ENCODE results near the gene ZBTB44.

DNA sequence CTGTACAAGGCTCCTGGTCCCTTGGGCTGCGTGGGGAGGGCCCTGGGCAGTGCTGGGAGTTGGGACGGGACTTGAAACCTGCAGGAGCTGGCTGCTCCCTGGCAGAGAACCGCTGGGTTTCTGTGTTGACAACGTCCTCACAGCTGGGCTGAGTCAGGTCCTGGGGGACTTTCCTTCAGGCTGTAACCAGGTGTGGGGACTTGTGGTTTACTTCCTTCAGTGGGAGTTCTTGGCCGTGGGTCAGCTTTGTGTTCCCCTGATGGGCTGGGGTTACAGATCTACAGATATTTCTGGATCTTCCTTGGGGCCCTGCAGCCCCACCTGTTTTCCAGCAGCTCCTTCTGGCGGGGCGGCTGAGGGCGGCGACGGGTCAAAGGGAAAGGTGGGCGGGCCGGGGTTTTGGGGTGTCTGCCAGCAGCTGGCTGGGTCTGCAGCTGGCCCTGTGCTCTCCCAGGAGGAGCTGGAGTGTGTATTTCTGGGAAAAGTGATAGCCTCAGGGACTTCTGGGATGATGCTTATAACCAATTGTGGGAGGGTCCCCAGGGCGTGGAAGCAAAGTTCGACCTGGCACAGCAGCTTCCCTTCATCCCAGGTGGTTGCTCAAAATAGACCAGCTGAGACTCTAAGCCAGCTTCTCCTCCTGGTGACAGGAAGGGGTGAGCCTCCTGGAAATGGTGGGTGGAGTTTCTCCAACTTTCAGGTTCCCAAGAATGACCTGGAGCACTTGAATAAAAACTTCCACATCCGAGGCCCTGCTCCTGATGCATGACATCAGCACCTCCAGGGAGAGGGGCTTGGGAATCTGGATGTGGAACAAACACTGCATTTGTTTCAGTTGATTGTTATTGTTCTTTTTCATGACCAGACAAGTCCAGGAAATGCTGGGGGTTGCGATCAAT, 136.0 kb downstream of the ZBTB44 start:
- TF ChIP-seq, protein P1, sequence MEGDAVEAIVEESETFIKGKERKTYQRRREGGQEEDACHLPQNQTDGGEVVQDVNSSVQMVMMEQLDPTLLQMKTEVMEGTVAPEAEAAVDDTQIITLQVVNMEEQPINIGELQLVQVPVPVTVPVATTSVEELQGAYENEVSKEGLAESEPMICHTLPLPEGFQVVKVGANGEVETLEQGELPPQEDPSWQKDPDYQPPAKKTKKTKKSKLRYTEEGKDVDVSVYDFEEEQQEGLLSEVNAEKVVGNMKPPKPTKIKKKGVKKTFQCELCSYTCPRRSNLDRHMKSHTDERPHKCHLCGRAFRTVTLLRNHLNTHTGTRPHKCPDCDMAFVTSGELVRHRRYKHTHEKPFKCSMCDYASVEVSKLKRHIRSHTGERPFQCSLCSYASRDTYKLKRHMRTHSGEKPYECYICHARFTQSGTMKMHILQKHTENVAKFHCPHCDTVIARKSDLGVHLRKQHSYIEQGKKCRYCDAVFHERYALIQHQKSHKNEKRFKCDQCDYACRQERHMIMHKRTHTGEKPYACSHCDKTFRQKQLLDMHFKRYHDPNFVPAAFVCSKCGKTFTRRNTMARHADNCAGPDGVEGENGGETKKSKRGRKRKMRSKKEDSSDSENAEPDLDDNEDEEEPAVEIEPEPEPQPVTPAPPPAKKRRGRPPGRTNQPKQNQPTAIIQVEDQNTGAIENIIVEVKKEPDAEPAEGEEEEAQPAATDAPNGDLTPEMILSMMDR (IDR thresholded peaks at IDR 0.05): no peak
- TF ChIP-seq CHD2 (IDR thresholded peaks at IDR 0.05; ENCODE audit: low read length, partially characterized antibody): no peak
- no peak for TF ChIP-seq RCOR1 (IDR thresholded peaks at IDR 0.05; ENCODE audit: low read length)
- no peak for TF ChIP-seq TAF1 (IDR thresholded peaks at IDR 0.05; ENCODE audit: borderline replicate concordance, low read depth, low read length)
- no peak for TF ChIP-seq SMC3 (IDR thresholded peaks at IDR 0.05; ENCODE audit: low read depth, low read length)
- TF ChIP-seq POLR2AphosphoS5 (IDR thresholded peaks at IDR 0.05; ENCODE audit: low read depth, low read length): no peak
- TF ChIP-seq RFX5 (IDR thresholded peaks at IDR 0.05; ENCODE audit: low read length): no peak

Data from SK-N-SH (cell line).